GM18951 (cell line): ENCODE measurements around the gene PDIA2.
A peak's percentile ranks its signal among the peaks of the same experiment; 100 is the strongest.

Experiments
- POLR2A ChIP-seq: IDR thresholded peaks from 4 replicates; pipeline ENCODE4 v1.6.1; 2011; ENCODE audit warnings: mild to moderate bottlenecking; ENCODE audit not compliant: insufficient read length, insufficient read depth; ENCODE audit errors: extremely low read depth
- in situ Hi-C: fragments of 300-500 bp; cut with MboI; formaldehyde crosslinking; loops from one replicate; pipeline ENCODE4 v1.12.0; 2022; ENCODE audit warnings: low sequenced_read_pairs, mixed read lengths, inconsistent platforms; ENCODE audit not compliant: unreplicated experiment

PDIA2 gene

DNA sequence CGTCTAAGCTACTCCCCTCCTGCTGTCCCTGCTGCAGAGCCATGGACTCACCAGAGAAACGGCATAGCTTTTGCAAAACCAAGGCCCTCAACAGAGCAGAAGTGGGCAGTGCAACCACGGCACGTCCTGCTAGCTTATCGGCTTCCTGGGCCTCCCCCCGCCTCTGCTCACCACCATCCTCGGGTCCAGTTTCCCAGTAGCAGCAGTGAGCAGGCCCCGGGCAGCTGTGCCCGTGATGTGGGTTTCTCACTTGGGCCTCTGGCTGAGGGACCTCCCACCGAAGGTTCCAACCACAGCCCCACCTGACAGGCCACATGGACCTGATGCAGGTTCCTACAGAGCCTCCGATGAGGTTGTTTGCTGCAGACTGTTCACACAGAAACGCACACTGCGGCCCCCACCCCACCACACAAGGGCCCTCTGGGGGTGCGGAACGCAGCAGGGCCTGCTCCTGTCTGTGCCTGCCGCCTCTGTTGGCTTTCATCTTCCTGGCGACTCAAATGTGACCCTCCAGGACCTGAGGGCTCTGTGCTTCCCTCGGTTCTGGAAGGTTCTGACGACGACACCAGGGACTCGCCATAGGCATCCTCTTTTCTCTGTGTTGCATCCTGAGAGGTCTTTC, 24.8 kb downstream of the PDIA2 start:
- TF ChIP-seq POLR2A = no peak
- in situ Hi-C loops = no loop called here

GRCh38 chr16:309476-309875, 26.5 kb downstream of the PDIA2 start:
- in situ Hi-C loops = no loop called here
- no peak for TF ChIP-seq POLR2A

- TF ChIP-seq POLR2A = no peak
- in situ Hi-C loops = no loop called here
These were observed 28.8 kb downstream of the PDIA2 start for GRCh38 chr16:311725-312124.

DNA sequence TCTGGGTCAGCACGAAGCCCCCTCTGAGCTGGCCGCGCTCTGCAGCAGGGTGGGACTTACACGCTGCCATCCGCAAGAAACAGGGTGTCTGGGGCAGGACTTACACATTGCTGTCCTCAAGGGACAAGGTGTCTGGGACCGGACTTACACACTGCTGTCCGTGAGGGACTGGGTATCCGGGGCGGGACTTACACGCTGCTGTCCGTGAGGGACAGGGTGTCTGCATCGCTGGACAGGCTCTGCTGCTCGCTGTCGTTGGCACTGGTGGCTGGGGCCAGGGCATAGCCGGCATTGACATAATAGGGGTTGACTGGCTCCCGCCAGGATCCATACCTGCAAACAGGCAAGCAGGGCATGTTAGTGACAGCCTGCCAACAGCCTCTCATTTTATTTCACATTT, 31.4 kb downstream of the PDIA2 start:
- no peak for TF ChIP-seq POLR2A
- in situ Hi-C loops = no loop called here

DNA sequence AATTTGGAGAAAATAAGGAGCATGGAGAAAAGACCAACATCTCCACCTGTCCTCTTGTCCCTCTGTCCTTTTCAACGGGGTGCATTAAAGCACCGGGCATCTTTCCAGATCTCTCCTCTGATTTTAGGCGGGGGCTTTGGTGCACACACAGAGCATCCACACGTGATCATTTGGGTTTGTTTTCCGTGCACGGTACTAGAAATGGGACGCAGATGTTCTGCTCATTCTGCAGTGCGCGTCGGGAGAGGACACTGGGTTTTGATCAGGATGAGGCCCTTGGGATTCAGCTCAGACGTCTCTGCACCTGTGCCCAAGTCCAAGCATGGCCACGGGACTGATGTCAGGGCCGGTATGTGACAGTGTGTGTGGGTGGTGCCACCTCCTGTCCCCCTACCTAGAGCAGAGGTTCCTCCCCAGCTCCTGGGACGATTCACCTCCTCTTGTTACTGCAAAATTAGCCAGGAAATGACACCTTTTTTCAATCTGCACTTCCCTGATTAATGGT, 31.9 kb downstream of the PDIA2 start:
- in situ Hi-C loops = no loop called here
- TF ChIP-seq POLR2A = no peak

DNA sequence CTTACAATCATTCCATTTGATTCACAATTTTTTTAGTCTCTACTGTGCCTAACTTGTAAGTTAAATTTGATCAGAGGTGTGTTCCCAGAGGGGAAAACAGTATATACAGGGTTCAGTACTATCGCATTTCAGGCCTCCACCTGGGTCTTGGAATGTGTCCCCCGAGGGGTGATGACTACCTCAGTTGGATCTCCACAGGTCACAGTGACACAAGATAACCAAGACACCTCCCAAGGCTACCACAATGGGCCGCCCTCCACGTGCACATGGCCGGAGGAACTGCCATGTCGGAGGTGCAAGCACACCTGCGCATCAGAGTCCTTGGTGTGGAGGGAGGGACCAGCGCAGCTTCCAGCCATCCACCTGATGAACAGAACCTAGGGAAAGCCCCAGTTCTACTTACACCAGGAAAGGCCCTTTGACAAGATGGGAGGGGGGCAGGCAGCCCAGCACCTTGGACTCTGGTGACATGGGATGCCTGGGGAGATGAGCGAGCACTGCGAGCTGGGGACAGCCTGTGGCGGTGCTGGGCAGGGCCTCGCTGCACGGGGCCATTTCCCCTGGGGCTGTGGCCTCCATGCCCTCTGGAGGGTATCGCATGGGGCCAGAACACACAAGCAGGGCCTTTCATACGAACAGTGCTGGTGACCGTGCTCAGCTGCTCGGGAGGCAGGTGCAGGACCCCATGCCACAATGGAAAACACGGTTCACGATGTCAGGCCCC, 33.9 kb downstream of the PDIA2 start:
- TF ChIP-seq POLR2A = no peak
- in situ Hi-C loops = no loop called here

DNA sequence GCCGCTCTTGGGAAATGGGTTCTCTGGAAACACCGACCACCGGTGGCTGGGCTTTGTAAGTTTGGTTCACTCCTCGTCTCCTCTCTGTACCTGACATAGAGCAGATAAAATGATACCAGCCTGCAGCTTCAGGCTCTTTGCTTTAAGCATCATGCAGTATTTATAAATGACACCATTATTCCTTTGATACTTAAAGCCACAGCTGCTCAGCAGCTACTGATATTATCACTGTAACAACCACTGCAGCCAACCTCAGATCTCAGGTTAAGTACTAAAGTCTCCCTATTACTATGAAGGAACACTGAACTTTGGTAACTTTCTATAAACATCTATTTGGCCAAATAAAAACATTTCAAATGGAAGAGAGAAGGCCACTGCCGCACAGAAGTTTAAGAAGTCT, 34.6 kb downstream of the PDIA2 start:
- no peak for TF ChIP-seq POLR2A
- in situ Hi-C loops = no loop called here

- in situ Hi-C loops = no loop called here
- TF ChIP-seq POLR2A = no peak
These were observed 35.7 kb downstream of the PDIA2 start for GRCh38 chr16:318628-319027.

DNA sequence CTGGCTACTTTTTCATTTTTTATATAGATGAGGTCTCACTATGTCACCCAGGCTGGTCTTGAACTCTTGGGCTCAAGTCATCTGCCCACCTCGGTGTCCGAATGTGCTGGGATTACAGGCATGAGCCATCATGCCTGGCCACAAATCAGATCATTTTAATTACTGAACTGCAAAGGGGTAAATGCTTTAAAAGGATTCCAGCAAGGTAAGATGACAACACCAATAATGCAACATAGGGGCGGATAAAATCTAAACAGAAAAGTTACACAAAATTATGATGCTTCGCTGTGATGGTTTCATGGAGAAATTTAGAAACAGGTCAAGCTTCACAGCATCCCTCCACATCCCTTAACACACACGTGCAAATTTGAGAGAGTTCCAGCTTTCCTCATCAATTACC, 37.2 kb downstream of the PDIA2 start:
- in situ Hi-C loops = no loop called here

GRCh38 chr16:321532-321931, 38.6 kb downstream of the PDIA2 start:
- no peak for TF ChIP-seq POLR2A
- in situ Hi-C loops = no loop called here

More for the DNA sequence above, 37.2 kb downstream of the PDIA2 start:
- TF ChIP-seq POLR2A = no peak

DNA sequence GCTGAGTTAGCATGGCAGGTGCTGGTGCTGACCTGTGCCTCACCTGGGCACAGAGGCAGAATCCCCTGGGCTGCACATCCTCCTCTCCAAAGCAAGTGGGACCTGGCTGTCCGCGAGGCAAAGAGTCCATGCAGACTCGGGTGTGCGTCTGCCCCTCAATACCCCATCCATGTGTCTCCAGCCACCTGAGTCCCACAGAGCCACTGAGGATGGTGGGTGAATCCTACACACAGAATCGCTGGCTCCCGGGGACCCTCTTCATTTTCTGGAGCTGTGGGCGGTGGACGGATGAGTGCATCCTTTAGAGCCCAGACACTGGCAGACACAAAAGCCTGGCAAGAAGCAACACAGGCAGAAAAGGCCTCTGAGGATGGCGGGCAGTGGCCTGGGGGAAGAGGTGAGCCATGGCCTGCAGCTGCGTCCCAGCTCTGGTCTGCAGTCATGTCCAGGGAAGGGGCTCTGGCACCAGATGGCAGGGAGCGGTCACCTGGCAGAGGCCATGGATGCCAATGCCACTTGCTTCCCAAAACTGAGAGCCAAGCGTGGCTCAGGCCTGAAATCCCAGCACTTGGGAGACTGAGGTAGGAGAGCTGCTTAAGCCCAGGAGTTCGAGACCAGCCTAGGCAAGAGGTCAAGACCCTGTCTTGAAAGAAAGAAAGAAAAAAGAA, 39.6 kb downstream of the PDIA2 start:
- in situ Hi-C loops = no loop called here
- TF ChIP-seq POLR2A = no peak

DNA sequence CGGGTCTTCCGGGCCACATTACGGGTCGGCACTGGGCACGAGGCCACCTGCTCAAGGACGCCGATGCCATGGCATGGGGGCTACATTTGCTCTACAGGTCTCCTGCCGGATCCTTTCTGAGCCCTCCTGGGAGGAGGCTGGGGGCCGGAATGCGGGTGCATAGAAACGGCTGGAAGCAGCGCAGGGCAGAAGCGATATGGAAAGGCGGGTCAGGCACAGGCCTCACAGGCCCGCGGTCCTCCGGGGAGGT, 41.2 kb downstream of the PDIA2 start:
- TF ChIP-seq POLR2A = no peak
- in situ Hi-C loops = no loop called here

GRCh38 chr16:324451-325334, 41.7 kb downstream of the PDIA2 start:
- TF ChIP-seq POLR2A = peak; percentile 38
- in situ Hi-C loops = no loop called here
